Lung (tissue), 12 donors: ENCODE data around the gene CLEC2D. TPM values are rescaled to one million over a fixed set of nuclear protein-coding genes. Genes with fewer than 3 reads are reported as not detected.
"Not testable (repeated sequence)": the region's sequence is repeated elsewhere in the genome, so short reads cannot be mapped to it uniquely, and the experiment has no call there.

Source experiments
- ATAC-seq: fragments of 200-7000 bp; cut with Tn5 transposase; one replicate; pipeline ENCODE4 v1.9.1; 2020; ENCODE audit warnings: moderate number of reproducible peaks; ENCODE audit not compliant: insufficient read depth, low FRiP score
- DNase-seq, 3 donors: peaks; one replicate each; pipeline ENCODE4 v3.0.0-alpha.2; 2013 to 2017
- H3K27ac ChIP-seq, 2 donors: one replicate each; pipeline ENCODE4 v1.5.1; 2013; ENCODE audit warnings: mild to moderate bottlenecking in 2 of 2, moderate library complexity in 2 of 2, control low read depth in 1 of 2, inconsistent platforms in 1 of 2, low read depth in 1 of 2, low read length in 1 of 2
- H3K27me3 ChIP-seq, 3 donors: one replicate each; pipeline ENCODE4 v1.5.1; 2013; ENCODE audit warnings: low read length in 2 of 3; ENCODE audit not compliant: control insufficient read depth in 3 of 3, insufficient read depth in 3 of 3
- H3K36me3 ChIP-seq, 4 donors: one replicate each; pipeline ENCODE4 v1.5.1; 2013; ENCODE audit warnings: low read length in 4 of 4, mild to moderate bottlenecking in 1 of 4, moderate library complexity in 1 of 4; ENCODE audit not compliant: control insufficient read depth in 4 of 4, insufficient read depth in 4 of 4
- H3K4me1 ChIP-seq, 5 donors: one replicate each; pipeline ENCODE4 v1.5.1; 2013; ENCODE audit warnings: low read length in 5 of 5, mild to moderate bottlenecking in 2 of 5, moderate library complexity in 1 of 5; ENCODE audit not compliant: control insufficient read depth in 5 of 5, insufficient read depth in 5 of 5
- H3K4me3 ChIP-seq: one replicate; pipeline ENCODE4 v1.5.1; 2013; ENCODE audit warnings: mild to moderate bottlenecking, control low read depth, moderate library complexity
- H3K9ac ChIP-seq, 2 donors: one replicate each; pipeline ENCODE4 v1.5.1; 2013; ENCODE audit warnings: low read length in 2 of 2, control low read depth in 1 of 2; ENCODE audit not compliant: insufficient read depth in 1 of 2
- H3K9me3 ChIP-seq, 4 donors: one replicate each; pipeline ENCODE4 v1.5.1; 2013; ENCODE audit warnings: low read length in 3 of 4, mild to moderate bottlenecking in 1 of 4, moderate library complexity in 1 of 4; ENCODE audit not compliant: control insufficient read depth in 4 of 4, insufficient read depth in 3 of 4
- WGBS, 2 donors: extraction: QIAGEN DNeasy Blood & Tissue Kit; methylation state at CpG; one replicate each; pipeline ENCODE4 v1.1.7; 2013; 5-methylcytosine and 5-hydroxymethylcytosine counted together
- polyA plus RNA-seq, 2 donors: library from polyadenylated mRNA; stranded (reverse); fragments of 200-250 nt; gene quantifications; one replicate each; pipeline ENCODE4 v1.2.1, GENCODE V29; 2013
- total RNA-seq, 2 donors: library from RNA; depleted of rRNA in 1 of 2; stranded (reverse); fragments of >200 nt in 1 of 2; gene quantifications; one replicate each; pipeline ENCODE4 v1.2.1, GENCODE V29; 2014 to 2021
- TF ChIP-seq, protein P1 (sequence below): IDR thresholded peaks from 2 replicates; pipeline ENCODE4 v1.5.1; 2012; ENCODE audit warnings: mild to moderate bottlenecking; ENCODE audit errors: control extremely low read depth, extremely low read depth
- donor health status: control.
- donor health status: control.
- donor health status: Bipolar disorder and iron deficiency.
- donor health status: healthy.
- donor health status: DM: yes; HTN: yes; CAD: no.

CLEC2D gene
- total and polyA plus RNA-seq, 4 donors, result 4.4 to 30.5 (median 9.0) TPM

DNA sequence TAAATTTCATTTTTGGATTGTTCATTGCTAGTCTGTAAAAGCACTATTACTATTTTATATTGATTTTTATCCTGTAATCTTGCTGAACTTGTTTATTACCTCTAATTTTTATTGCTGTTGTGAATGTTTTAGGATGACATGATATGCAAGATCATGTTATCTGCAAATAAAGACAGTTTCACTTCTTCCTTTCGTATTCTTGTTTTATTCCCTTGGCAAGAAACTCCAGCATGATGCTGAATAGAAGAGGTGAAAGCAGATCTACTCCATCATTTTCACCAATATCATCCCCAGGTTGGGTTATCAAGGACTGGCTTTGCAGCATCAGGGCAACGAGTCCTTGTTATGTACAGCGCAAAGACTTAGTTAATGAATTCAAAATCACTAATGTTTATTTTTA is 66.1 kb downstream of the CLEC2D start:
- no peak for ATAC-seq
- WGBS, 2 donors, result 83 to 87% methylated on average over 3 of the region's 3 CpGs
- TF ChIP-seq, protein P1, sequence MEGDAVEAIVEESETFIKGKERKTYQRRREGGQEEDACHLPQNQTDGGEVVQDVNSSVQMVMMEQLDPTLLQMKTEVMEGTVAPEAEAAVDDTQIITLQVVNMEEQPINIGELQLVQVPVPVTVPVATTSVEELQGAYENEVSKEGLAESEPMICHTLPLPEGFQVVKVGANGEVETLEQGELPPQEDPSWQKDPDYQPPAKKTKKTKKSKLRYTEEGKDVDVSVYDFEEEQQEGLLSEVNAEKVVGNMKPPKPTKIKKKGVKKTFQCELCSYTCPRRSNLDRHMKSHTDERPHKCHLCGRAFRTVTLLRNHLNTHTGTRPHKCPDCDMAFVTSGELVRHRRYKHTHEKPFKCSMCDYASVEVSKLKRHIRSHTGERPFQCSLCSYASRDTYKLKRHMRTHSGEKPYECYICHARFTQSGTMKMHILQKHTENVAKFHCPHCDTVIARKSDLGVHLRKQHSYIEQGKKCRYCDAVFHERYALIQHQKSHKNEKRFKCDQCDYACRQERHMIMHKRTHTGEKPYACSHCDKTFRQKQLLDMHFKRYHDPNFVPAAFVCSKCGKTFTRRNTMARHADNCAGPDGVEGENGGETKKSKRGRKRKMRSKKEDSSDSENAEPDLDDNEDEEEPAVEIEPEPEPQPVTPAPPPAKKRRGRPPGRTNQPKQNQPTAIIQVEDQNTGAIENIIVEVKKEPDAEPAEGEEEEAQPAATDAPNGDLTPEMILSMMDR, result no peak

DNA sequence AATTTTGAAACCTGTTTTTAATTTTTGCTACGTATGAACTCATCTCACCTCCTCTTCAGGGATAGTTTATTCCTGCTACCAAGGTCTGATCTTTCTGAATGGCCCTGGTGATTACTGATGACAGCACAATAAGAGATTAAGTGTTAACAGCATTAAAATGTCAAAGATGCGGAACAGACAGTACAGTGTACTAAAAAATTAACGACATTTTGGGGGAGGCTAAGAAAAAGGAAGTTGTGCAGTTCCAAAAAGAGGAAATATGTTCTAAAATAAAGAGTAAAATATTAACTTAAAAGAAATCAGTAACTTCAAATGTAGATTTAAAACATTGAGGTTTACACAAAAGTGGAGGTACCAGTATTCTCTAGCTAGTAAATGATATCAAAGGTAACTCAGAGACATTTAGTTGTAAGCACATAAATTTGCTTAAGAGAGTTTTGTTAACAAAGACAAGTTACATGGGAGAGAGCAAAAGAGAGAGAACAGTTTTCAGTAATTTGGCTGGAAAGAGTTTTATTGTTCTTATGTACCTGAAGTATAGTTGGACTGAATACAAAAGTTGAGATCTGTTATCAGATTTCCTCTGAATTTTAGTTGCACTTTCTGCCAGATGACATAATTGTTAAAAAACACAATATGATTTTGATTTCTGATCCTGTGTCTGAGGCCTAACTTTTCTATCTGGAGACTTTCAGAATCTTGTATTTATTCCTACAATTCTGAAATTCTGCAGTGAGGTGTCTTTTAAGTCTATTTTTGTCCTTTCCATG is 67.6 kb downstream of the CLEC2D start:
- ATAC-seq, result no peak
- H3K4me1 ChIP-seq, result peaks cover 0 to 8% (median 0%) of the 10 kb centered on the region in 5 donors

More for the DNA sequence above, 66.1 kb downstream of the CLEC2D start:
- no peaks in the 10 kb centered on the region for H3K36me3 ChIP-seq
- peaks cover 0 to 8% (median 0%) of the 10 kb centered on the region in 5 donors for H3K4me1 ChIP-seq
- no peaks in the 10 kb centered on the region for H3K27me3 ChIP-seq
- H3K9me3 ChIP-seq, result no peaks in the 10 kb centered on the region
- no peak for DNase-seq
- H3K27ac ChIP-seq, result no peak overlapping the region
- no peak overlapping the region for H3K4me3 ChIP-seq
- H3K9ac ChIP-seq, result no peak overlapping the region

DNA sequence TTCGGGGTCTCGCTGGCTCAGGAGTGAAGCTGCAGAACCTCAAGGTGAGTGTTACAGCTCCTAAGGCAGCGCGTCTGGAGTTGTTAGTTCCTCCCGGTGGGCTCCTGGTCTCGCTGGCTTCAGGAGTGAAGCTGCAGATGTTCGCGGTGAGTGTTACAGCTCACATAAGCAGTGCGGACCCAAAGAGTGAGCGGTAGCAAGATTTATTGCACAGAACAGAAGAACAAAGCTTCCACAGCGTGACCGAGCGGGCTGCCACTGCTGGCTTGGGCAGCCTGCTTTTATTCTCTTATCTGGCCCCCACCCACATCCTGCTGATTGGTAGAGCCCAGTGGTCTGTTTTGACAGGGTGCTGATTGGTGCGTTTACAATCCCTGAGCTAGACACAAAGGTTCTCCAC is 69.4 kb downstream of the CLEC2D start:
- DNase-seq, H3K9me3 ChIP-seq, ATAC-seq, H3K27ac ChIP-seq, H3K9ac ChIP-seq, H3K27me3 ChIP-seq, H3K4me3 ChIP-seq, H3K36me3 ChIP-seq, H3K4me1 ChIP-seq: not testable (repeated sequence)
- WGBS, 2 donors, result 68 to 92% methylated on average over 14 of the region's 14 CpGs

More for the DNA sequence above, 67.6 kb downstream of the CLEC2D start:
- Histone ChIP-seq H3K27ac (no peak overlapping the region), H3K36me3 (no peaks in the 10 kb centered on the region), H3K4me3 (no peak overlapping the region), H3K9me3 (no peaks in the 10 kb centered on the region), H3K9ac (no peak overlapping the region), H3K27me3 (no peaks in the 10 kb centered on the region)
- 17 to 41% methylated on average over 3 of the region's 3 CpGs for WGBS, 2 donors
- TF ChIP-seq, protein P1, result no peak
- peak in 1 of 3 donors; percentile 18 for DNase-seq

DNA sequence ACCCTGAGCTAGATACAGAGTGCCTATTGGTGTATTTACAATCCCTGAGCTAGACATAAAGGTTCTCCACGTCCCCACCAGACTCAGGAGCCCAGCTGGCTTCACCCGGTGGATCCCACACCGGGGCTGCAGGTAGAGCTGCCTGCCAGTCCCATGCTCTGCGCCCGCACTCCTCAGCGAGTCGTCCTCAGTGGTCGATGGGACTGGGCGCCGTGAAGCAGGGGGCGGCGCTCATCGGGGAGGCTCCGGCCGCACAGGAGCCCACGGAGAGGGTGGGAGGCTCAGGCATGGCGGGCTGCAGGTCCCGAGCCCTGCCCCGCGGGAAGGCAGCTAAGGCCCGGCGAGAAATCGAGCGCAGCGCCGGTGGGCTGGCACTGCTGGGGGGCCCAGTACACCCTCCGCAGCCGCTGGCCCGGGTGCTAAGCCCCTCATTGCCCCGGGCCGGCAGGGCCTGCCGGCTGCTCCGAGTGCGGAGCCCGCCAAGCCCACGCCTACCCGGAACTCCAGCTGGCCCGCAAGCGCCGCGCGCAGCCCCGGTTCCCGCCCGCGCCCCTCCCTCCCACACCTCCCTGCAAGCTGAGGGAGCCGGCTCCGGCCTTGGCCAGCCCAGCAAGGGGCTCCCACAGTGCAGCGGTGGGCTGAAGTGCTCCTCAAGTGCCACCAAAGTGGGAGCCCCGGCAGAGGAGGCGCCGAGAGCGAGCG is 70.0 kb downstream of the CLEC2D start:
- not testable (repeated sequence) for H3K36me3 ChIP-seq, H3K4me3 ChIP-seq, H3K4me1 ChIP-seq, H3K9me3 ChIP-seq, H3K9ac ChIP-seq, H3K27me3 ChIP-seq, ATAC-seq
- WGBS, 2 donors, result 71 to 84% methylated on average over 46 to 54 of the region's 54 CpGs
- DNase-seq, result peak; percentile 21 to 47 (median 41)
- H3K27ac ChIP-seq, result peak overlapping the region in 1 of 2 donors; percentile 41
